Sigmoid colon (tissue), 7 donors: Measurements from ENCODE around the gene SYNPO2. TPM values are rescaled to one million over a fixed set of nuclear protein-coding genes. Genes with fewer than 3 reads are reported as not detected.
"Not testable (repeated sequence)": the region's sequence is repeated elsewhere in the genome, so short reads cannot be mapped to it uniquely, and the experiment has no call there.

Experiments used
- DNase-seq: peaks from one replicate; pipeline ENCODE4 v3.0.0-alpha.2; 2019
- H3K27ac ChIP-seq, 4 donors: fragments of 200-600 bp; sonication (generic); one replicate each; pipeline ENCODE4 v1.5.1; 2016 to 2019; ENCODE audit warnings: mild to moderate bottlenecking in 1 of 4
- H3K27me3 ChIP-seq, 3 donors: fragments of 200-600 bp; sonication (generic); one replicate each; pipeline ENCODE4 v1.5.1; 2019; ENCODE audit warnings: mild to moderate bottlenecking in 1 of 3
- H3K36me3 ChIP-seq, 4 donors: fragments of 200-600 bp; sonication (generic); one replicate each; pipeline ENCODE4 v1.5.1; 2016 to 2019
- H3K4me1 ChIP-seq, 4 donors: fragments of 200-600 bp; sonication (generic); one replicate each; pipeline ENCODE4 v1.5.1; 2017 to 2019
- H3K4me3 ChIP-seq, 4 donors: fragments of 200-600 bp; sonication (generic); one replicate each; pipeline ENCODE4 v1.5.1; 2017 to 2019; ENCODE audit warnings: mild to moderate bottlenecking in 2 of 4, moderate library complexity in 1 of 4
- H3K9me3 ChIP-seq, 4 donors: fragments of 200-600 bp in 3 of 4; sonication (generic) in 3 of 4; one replicate each; pipeline versions ENCODE4 v1.5.1 to v1.6.1; 2013 to 2019
- EP300 ChIP-seq, 4 donors: sonication (generic); formaldehyde crosslinking; IDR thresholded peaks; one replicate each; pipeline ENCODE4 v1.6.1; 2017; ENCODE audit warnings: antibody characterized with exemption in 4 of 4
- POLR2A ChIP-seq, 2 donors: fragments of 450-650 bp; IDR thresholded peaks; one replicate each; pipeline ENCODE4 v1.6.1; 2016; ENCODE audit warnings: antibody characterized with exemption in 2 of 2, mild to moderate bottlenecking in 2 of 2, moderate library complexity in 2 of 2
- POLR2AphosphoS5 ChIP-seq, 4 donors: sonication (generic); formaldehyde crosslinking; IDR thresholded peaks; one replicate each; pipeline ENCODE4 v1.6.1; 2017; ENCODE audit warnings: antibody characterized with exemption in 4 of 4
- WGBS, 2 donors: extraction: QIAGEN DNeasy Blood & Tissue Kit; methylation state at CpG; one replicate each; pipeline ENCODE4 v1.1.7; 2013; 5-methylcytosine and 5-hydroxymethylcytosine counted together
- intact Hi-C: fragments of 100-400 bp; cut with DNase I; formaldehyde crosslinking; loops from one replicate; pipeline ENCODE4 v1.15.1; 2023
- polyA plus RNA-seq, 3 donors: library from polyadenylated mRNA; stranded (reverse); fragments of 200-250 nt; gene quantifications; one replicate each; pipeline ENCODE4 v1.2.3, GENCODE V29; 2013
- total RNA-seq, 4 donors: library from RNA; depleted of rRNA; stranded (reverse); fragments of >200 nt; gene quantifications; one replicate each; pipeline ENCODE4 v1.1.0, GENCODE V29; 2016
- TF ChIP-seq, protein P1 (sequence below), 4 experiments: fragments of 450-650 bp in 3 of 4; fragments of 200-600 bp in 1 of 4; IDR thresholded peaks; one replicate each; pipeline ENCODE4 v1.5.1; 2016 to 2019; ENCODE audit warnings: antibody characterized with exemption in 4 of 4, mild to moderate bottlenecking in 3 of 4, moderate library complexity in 2 of 4
- donor health status: healthy with polysubstance abuse.
- donor health status: Bipolar disorder and iron deficiency.
- donor health status: healthy.

The SYNPO2 gene
- total and polyA plus RNA-seq, 7 donors: 2.1 to 1,591 (median 611) TPM

- DNase-seq: peak; percentile 79
- no peaks in the 10 kb centered on the region for H3K27me3 ChIP-seq
- no peaks in the 10 kb centered on the region for H3K36me3 ChIP-seq
- WGBS, 2 donors: 1 to 3% methylated on average over 6 of the region's 6 CpGs
- no peaks in the 10 kb centered on the region for H3K9me3 ChIP-seq
- H3K27ac ChIP-seq: peak overlapping the region; percentile 18 to 98 (median 89)
- no peak overlapping the region for H3K4me3 ChIP-seq
- TF ChIP-seq POLR2A (IDR thresholded peaks at IDR 0.05): no peak
- TF ChIP-seq, protein P1, sequence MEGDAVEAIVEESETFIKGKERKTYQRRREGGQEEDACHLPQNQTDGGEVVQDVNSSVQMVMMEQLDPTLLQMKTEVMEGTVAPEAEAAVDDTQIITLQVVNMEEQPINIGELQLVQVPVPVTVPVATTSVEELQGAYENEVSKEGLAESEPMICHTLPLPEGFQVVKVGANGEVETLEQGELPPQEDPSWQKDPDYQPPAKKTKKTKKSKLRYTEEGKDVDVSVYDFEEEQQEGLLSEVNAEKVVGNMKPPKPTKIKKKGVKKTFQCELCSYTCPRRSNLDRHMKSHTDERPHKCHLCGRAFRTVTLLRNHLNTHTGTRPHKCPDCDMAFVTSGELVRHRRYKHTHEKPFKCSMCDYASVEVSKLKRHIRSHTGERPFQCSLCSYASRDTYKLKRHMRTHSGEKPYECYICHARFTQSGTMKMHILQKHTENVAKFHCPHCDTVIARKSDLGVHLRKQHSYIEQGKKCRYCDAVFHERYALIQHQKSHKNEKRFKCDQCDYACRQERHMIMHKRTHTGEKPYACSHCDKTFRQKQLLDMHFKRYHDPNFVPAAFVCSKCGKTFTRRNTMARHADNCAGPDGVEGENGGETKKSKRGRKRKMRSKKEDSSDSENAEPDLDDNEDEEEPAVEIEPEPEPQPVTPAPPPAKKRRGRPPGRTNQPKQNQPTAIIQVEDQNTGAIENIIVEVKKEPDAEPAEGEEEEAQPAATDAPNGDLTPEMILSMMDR (IDR thresholded peaks at IDR 0.05): peak; percentile 34 to 72 (median 70)
- TF ChIP-seq POLR2AphosphoS5 (IDR thresholded peaks at IDR 0.05): peak in 2 of 4 donors; percentile 52 to 53
- no peak for TF ChIP-seq EP300 (IDR thresholded peaks at IDR 0.05)
- intact Hi-C loops: loop anchor here (5.0 kb wide), 2 partner anchors 170 to 245 kb away; partner anchors contain the start of gene USP53
- H3K4me1 ChIP-seq: peaks cover 0 to 86% (median 60%) of the 10 kb centered on the region in 4 donors
These were observed 153.4 kb downstream of the SYNPO2 start for GRCh38 chr4:119041951-119042560.

DNA sequence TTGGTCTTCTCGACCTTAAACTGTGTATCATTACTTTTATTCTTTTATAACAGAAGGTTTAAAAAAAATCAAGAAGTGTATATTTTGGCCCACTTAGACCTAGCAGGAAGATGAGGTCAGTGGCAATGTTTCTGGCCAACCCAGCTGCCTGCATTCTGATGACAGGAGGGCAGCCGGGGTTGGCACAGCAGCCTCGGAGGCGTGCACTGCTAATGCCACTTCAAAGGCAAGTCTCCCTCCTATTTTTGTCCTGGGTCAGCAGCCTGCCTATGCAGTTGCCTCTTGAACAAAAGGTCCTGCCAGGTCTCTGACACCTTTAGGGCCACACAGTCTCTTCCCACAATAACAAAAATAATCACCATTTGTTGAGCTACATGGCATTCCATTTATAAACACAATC is 157.6 kb downstream of the SYNPO2 start:
- no peak overlapping the region for H3K4me3 ChIP-seq
- no peaks in the 10 kb centered on the region for H3K27me3 ChIP-seq
- WGBS, 2 donors: 71 to 74% methylated on average over 4 of the region's 4 CpGs
- intact Hi-C loops: no loop called here
- H3K27ac ChIP-seq: peak overlapping the region in 3 of 4 donors; percentile 16 to 56 (median 48)
- TF ChIP-seq, protein P1 (IDR thresholded peaks at IDR 0.05): no peak
- TF ChIP-seq EP300 (IDR thresholded peaks at IDR 0.05) (peak in 1 of 4 donors; percentile 45), POLR2A (IDR thresholded peaks at IDR 0.05) (no peak), POLR2AphosphoS5 (IDR thresholded peaks at IDR 0.05) (peak in 2 of 4 donors; percentile 11 to 54)
- H3K36me3 ChIP-seq: no peaks in the 10 kb centered on the region
- H3K9me3 ChIP-seq: no peaks in the 10 kb centered on the region
- peaks cover 0 to 58% (median 42%) of the 10 kb centered on the region in 4 donors for H3K4me1 ChIP-seq
- DNase-seq: peak; percentile 81

DNA sequence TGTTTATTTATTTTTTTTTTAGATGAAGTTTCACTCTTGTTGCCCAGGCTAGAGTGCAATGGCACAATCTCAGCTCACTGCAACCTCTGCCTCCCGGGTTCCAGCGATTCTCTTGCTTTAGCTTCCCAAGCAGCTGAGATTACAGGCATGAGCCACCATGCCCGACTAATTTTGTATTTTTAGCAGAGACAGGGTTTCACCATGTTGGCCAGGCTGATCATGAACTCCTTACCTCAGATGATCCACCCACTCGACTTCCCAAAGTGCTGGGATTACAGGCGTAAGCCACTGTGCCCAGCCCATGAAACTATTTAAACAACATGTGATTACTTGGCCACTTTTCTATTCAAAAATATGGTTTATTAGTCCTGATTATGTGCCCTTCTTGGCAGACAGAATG is 158.4 kb downstream of the SYNPO2 start:
- H3K4me3 ChIP-seq, DNase-seq, H3K36me3 ChIP-seq, H3K27me3 ChIP-seq, intact Hi-C loops, H3K9me3 ChIP-seq: not testable (repeated sequence)
- TF ChIP-seq POLR2AphosphoS5 (IDR thresholded peaks at IDR 0.05): peak in 1 of 4 donors; percentile 8
- 89 to 93% methylated on average over 5 of the region's 5 CpGs for WGBS, 2 donors
- peak overlapping the region in 3 of 4 donors; percentile 16 to 56 (median 48) for H3K27ac ChIP-seq
- H3K4me1 ChIP-seq: peaks cover 0 to 51% (median 38%) of the 10 kb centered on the region in 4 donors

DNA sequence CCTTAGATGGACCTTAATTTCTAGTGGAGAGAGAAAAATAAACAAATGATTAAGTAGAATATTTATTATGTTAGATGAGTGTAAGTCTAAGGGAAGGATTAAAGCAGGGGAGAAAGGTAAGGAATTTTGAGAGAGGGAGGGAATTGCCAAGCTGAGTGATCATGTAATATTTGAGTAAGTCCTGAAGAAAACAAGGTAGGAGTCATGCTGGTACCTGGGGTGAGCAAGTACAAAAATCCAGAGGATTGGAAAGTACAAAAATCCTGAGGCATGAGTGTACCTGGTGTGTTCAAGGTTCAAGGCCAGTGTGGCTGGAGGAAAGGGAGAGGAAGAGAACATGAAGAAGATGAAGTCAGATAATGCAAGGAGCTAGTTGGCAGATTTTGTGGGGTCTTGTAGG is 159.8 kb downstream of the SYNPO2 start:
- no peak for TF ChIP-seq POLR2A (IDR thresholded peaks at IDR 0.05)
- TF ChIP-seq POLR2AphosphoS5 (IDR thresholded peaks at IDR 0.05): no peak
- TF ChIP-seq, protein P1 (IDR thresholded peaks at IDR 0.05): no peak
- no peak for TF ChIP-seq EP300 (IDR thresholded peaks at IDR 0.05)
- no peaks in the 10 kb centered on the region for H3K27me3 ChIP-seq
- no peak for DNase-seq
- intact Hi-C loops: no loop called here
- H3K9me3 ChIP-seq: no peaks in the 10 kb centered on the region
- peaks cover 0 to 47% (median 30%) of the 10 kb centered on the region in 4 donors for H3K4me1 ChIP-seq
- H3K36me3 ChIP-seq: no peaks in the 10 kb centered on the region
- H3K27ac ChIP-seq: peak overlapping the region in 1 of 4 donors; percentile 11
- no peak overlapping the region for H3K4me3 ChIP-seq

DNA sequence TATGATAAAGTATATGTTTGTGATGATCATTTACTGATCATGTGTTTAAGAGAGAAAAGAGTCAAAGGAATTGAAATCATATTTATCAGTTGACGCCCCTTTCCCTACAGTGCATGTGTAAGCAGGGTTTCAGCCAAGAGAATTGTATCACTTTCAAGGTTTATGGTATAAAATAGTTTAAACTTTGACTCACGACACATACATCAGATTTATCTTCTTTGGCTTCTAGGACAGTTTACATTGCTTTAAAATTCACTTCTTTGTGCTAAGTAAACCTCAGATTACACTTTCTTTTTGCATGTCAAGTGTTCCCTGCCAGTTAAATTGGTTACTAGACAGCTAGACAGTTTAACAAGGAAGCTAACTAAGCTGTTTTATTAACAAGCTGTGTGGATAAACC is 160.7 kb downstream of the SYNPO2 start:
- intact Hi-C loops: no loop called here
- Histone ChIP-seq H3K4me3 (no peak overlapping the region), H3K27ac (peak overlapping the region in 1 of 4 donors; percentile 11), H3K27me3 (no peaks in the 10 kb centered on the region), H3K4me1 (peaks cover 0 to 47% (median 29%) of the 10 kb centered on the region in 4 donors), H3K36me3 (no peaks in the 10 kb centered on the region), H3K9me3 (no peaks in the 10 kb centered on the region)
- no peak for DNase-seq
- TF ChIP-seq POLR2AphosphoS5 (IDR thresholded peaks at IDR 0.05) (peak in 1 of 4 donors; percentile 20), EP300 (IDR thresholded peaks at IDR 0.05) (no peak)
- 16 to 61% methylated on average over 2 of the region's 2 CpGs for WGBS, 2 donors
